HuH-7.5 (cell line): ENCODE measurements around the gene ARSJ.

Experiments
- DNase-seq: peaks from one replicate; pipeline ENCODE4 v3.0.0; 2011; ENCODE audit warnings: low spot score

The ARSJ gene

DNA sequence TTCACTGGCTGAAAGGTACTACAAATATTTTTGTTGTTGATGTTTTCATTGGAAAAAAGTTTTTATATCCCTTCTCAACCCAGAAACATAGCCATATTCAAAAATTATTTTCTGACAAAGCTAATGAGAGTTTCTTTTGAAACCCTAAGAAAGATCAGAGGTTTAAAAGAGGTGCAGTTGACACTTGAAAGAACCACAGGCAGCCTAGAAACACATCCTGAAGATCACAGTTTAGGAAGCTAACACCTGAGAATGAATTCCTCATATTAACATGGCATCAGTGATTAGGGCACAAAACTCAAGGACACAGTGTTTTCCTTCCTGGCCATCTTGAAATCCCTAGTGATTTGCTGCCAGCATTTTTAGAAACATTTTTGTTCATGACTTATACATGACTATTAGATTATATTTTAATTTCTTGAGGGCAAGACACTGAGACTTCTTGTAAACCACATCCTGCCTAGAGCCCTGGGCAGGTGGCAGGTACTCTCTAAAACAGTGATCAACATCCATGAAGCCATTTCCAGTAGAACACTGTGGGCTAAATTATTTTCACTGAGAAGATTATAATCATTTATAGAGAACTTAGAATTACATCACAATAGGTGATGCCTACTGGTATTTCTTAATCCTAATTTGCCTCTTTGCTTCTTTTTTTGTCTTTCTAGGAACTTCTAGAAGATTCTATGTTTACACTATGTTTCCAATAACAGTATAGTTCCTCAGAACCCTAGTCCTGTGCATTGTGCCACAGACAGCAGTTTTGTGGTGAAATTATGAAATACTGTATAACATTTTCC lies 80.0 kb downstream of the ARSJ start:
- DNase-seq = no peak

DNA sequence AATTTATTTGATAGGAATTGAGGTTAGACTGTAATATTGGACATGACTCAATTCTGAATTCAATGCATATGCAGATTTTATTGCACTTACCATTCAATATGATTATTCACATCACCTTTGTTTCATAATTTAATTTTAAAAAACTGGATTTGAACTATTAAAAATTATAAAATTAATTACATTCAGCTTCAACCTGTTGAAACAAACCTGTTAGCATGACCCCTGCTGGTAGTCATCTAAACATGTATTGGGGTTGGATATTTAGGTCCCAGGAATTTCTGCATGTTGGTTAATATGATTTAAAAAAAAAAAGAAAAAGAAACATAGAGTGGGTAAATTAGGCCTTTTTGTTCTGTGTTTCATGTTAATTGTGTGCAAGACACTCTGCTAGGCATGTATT lies 85.9 kb downstream of the ARSJ start:
- peak; percentile 12 for DNase-seq

DNA sequence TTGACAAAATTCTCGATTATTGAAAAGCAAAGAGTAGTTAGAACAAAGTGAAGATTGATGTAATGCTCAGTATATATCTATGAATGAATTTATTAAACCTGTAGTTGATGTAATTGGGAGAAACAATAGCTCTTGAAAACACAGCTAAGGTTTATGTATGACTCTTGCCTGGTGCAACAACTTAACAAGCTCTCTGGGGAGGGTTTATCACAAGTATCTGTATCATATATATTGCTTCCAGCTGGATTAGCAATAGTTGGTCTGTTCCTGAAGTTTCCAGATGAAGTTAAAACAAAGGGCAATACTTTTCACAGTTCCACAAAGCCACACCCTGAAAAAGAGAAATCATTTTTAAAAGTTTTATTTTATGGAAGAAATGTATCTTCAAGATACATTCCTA lies 91.4 kb downstream of the ARSJ start:
- no peak for DNase-seq

DNA sequence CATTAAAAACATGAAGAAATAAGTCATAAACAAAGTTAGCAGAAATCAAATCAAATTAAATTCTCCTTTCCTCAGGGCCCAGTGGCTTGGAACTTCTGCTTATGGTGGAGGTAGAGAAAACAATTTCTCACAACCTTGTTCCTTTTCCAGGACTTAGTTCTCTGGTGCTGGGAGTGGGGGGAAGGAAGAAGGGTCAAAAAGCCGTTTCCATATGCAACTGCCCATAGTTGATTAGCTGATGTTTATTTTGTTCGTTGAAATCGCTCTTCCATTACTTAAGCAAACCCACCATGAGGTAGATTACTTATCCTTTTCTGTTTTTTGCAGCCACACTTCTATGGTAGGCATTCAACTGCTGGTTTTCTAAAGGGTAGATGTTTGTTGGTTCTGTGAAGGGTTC lies 94.2 kb downstream of the ARSJ start:
- no peak for DNase-seq

DNA sequence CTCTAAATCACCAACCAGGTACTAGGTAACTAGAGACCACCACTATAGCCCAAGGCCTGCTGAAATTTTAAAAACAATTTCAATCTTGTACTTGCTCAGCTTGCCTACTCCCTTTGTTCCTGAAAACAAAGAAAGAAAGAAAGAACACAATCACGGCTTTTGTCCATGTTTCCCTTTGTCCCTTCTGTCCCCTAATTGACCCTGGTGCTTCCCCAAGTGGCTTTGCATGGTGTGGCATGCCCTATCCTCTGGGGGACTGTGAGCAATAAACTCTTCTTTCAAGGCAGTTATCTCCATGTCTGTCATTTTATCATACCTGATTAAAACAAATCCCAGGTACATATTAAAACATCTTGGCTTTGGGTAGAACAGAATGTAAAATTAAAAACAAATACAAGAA lies 94.8 kb downstream of the ARSJ start:
- DNase-seq = no peak

DNA sequence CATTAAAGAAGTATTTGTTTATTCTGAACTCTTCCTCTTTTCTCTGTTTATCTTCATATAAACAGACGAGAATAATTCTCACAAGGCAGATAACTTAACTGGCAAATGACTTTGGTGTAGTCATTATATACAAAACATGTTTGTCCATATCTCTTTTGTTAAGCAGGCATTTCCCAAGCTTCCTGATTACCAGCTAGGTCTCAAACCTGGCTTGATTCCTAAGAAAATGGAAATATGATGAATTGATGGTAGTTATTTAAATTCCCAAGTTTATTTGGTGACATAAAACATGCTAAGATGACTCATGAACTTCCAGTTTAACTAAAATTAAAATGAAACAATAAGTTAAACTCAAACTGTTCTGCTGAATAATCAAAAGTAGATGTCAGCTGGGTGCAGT lies 96.8 kb downstream of the ARSJ start:
- DNase-seq = no peak

DNA sequence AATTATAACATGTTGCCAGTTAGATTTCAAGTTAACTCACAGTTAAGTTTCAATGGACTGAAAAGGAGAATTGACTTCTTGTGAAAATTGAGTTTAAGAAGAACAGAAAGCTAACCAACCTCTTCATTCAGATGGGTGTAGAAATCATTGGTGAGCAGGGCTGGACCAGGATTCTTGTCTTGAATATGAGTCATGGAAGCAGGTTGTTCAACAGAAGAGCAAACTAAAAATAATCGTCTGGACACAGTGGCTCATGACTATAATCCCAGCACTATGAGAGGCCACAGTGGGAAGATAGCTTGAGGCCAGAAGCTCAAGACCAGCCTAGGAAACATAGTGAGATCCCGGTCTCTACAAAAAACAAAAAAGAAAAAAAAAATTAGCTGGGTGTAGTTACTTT lies 98.2 kb downstream of the ARSJ start:
- no peak for DNase-seq

DNA sequence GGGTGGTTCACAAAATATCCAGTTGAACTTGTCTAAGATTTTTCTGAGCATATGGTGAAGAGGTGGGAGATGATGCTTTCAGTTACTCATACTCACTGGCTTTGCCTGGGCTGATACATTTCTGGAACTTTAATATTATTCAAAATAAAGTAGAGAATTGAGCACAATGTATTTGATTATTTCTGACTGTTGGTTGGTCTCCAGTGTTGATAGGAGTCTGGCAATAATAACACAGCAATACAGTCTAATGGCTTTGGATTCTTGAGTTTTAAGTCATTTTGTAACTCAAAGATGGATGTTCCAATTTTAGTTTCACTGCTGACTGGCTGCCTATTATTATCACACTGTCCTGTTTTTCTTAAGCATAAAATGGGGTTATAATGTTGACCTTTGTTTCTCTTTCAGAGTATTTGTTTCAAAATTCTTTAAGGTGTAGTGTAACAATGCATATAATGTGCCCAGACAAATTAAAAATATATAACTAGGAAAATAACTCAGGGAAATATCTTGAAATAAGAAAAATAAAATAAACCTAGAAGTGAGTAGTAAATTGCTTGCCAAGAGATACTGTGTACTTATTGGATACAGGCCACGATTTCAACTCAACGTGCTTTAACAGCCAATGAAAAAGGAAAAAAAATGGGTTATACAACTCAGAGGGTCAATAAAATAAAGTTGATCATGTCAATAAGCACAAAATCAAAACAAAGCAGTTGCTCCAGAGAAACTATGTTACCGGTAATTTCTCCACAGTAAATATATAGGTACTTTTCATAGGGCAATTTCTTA lies 99.0 kb downstream of the ARSJ start:
- no peak for DNase-seq

DNA sequence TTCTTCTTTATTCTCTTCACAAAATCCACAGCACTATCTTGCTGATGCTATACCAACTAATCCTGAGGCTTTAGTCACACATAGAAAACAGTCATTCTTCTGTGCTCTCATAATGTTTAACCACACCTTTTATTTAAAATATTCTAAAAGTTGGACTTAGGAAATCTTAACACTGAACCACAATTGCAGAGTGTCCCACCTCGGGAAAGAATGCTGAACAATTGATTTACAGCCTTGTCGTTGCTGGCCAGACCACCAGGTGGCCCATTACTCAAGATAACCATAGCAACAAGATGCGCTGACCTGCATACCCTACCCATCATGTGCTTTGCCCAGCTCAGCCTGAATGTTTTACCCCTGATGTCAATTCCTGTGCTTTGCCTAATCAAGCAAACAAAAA lies 100.8 kb downstream of the ARSJ start:
- no peak for DNase-seq

DNA sequence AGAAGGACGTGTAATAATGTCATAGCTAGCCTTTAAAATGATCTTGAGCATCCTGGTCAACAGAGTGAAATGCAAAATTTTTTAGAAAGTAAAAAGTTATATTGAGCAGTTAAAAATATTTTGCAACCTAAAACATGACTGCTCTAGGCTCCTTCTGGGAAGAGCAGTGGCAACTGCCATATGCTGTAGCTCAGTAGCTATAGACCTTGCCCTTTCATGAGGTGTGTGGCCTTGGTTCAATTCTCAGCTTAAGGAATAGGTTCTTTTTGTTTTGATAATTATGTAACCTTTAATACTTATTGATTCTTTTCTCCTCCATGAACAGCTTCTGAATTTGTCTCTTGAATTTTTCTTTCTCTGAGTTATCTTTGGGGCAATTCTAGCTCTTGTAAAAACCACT lies 105.0 kb downstream of the ARSJ start:
- no peak for DNase-seq

DNA sequence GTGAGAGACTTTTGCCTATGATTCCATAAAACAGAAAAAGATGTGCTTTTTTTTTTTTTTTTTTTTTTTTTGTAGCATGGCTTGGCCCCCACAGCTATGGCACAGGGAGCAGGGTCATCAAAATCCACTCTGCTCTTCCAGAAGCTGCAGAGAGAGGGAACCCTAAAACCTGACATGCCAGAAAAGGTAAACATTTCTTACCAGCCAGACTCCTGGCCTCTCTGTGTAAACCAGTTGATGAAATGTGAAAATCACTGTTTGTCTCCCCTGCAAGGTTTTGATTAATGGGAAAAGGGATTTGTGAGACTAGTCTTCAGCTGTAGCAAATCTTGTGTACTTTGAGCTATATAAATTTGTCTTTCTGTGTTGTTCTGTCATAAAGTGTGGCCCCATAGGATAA lies 105.9 kb downstream of the ARSJ start:
- no peak for DNase-seq

DNA sequence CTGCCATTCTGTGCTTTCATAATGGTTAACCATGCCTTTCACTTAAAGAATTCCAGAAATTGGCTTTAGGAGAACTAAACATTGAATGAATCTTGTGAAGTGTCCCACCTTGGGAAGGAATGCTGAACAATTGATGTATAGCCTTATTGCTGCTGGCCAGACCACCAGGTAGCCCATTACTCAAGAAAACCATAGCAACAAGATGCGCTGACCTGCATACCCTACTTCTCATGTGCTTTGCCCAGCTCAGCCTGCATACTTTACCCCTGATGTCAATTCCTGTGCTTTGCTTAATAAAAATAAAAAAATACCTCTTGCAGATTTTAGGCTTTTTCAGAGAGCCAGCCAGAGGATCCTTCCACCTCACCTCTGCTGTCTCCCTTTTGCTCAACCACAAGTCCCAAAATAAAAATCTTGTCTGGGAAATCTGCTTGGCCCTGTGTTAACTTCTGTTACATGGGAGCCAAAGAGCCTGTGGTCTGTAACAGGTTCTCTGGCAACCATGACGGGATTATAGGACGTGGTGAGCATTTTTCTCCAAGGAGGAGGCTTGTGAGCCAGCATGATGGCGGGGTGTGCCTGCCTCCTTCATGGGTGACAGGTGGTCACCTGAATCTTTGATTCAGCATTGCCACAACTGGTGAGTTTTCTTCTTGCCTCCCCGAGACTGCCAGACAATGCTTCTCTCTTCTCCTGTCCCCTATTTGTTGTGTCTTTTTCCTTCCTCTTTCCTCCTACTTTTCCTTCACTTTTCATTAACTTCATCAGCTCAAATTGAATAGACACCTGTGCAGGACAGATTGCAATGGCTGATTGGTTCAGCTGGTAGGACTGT lies 106.8 kb downstream of the ARSJ start:
- DNase-seq = no peak

DNA sequence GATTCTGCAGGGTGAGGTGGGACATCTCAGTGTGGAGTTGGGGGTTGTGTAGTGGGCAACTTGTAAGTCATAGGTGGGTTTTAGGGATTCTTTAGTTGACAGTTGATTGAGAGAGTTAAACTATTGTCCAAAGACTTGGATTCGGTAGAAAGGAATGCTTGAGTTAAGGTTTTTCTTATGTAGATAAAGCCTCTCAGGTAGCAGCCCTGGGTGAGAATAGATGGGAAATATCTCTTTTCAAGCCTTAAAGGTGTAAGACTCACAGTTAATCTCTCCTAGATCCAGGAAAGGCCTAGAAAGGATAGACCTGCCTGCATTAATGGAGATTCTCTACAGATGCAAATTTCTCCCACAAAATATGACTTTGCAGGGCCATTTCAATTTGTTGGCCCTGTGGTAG lies 108.4 kb downstream of the ARSJ start:
- no peak for DNase-seq

DNA sequence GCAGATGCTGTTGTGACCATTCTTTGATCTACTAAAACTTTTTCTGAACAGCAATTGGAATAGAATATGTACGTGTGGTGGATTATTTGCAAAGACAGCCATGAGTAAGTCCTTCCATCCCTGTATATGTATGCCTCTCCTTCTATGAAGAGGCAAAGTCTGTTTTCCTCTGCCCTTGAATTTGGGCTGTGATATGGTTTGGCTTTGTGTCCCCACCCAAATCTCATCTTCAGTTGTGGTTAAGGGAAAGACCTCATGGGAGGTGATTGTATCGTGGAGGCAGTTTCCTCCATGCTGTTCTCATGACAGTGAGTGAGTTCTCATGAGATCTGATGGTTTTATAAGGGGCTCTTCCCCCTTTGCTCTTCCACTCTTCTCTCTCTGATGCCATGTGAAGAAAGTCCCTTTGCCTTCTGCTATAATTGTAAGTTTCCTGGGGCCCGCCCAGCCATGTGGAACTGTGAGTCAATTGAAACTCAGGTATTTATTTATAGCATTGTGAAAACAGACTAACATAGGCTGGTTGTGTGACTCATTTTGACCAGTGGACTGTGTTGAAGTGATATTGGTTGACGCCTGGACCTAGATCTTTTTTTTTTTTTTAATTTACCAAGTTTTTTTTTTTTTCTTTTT lies 109.6 kb downstream of the ARSJ start:
- DNase-seq = no peak

DNA sequence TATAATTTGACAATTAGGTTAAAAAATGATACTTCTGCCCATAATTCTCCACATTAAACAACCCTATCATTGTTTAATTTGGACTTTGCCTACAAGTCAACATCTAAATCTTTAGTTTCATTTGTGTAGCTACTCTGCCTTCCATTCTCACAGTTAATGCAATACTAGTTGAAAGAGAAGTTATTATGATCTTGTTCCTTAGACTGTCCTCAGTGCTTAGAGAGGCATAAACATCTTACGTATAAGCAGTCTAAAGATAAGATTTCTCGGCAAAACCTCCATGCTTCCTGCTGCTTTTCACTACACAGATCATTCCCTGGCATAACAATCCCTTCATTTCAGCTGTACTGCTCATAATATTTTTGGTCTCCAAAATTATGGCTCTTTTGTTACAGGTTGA lies 112.8 kb downstream of the ARSJ start:
- DNase-seq = no peak

DNA sequence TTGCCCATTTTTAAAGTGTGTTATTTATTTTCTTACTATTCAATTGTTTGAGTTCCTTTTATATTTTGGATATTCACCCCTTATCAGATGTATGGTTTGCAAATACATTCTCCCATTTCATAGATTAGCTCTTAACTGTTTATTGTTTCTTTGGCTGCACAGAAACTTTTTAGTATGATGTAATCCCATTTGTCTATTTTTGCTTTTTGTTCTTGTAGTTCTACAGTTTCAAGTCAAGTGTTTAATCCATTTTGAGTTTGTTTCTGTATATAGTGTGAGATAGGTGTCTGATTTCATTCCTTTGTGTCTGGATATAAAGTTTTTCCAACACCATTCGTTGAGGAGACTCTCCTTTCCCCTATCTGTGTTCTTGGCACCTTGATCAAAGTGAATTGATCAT lies 120.5 kb downstream of the ARSJ start:
- no peak for DNase-seq

DNA sequence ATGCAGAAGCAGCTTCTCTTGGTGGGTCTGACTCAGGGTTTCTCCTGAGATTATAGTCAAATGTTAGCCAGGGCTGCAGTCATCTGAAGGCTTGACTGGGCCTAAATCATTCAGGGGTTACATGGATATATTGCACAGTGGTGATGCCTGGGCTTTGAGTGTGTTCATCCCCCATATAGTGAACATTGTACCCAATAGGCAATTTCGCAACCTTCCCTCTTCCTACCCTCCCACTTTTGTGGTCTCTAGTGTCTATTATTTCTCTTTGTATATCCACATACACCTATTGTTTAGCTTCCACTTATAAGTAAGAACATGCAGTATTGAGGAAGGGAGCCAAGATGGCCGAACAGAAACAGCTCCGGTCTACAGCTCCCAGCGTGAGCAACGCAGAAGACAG lies 127.6 kb downstream of the ARSJ start:
- no peak for DNase-seq
